HCT116 (cell line): ENCODE data around the gene MAS1. TPM values are rescaled to one million over a fixed set of nuclear protein-coding genes. Genes with fewer than 3 reads are reported as not detected.

ENCODE experiments used
- ATAC-seq: fragments of 200-7000 bp; cut with Tn5 transposase; 2 replicates; pipeline ENCODE4 v1.9.1; 2020; ENCODE audit warnings: mild to moderate bottlenecking, moderate library complexity
- BruUV-seq: library from RNA; stranded (reverse); fragments of 400-500 nt; replicated peaks from 2 replicates; lab custom pipeline; 2021; lab: Mats Ljungman, UMichigan
- CTCF ChIA-PET: fragments of 300-600 bp; sonication (Branson Sonifier 250); formaldehyde crosslinking; loops from one replicate; lab custom pipeline; 2021; ENCODE audit warnings: antibody characterized with exemption; lab: Charles Lee
- POLR2A ChIA-PET: fragments of 300-600, 350-600 bp; sonication (Branson Sonifier 250); formaldehyde crosslinking; loops from one replicate; lab custom pipeline; 2021; ENCODE audit warnings: antibody characterized with exemption; lab: Charles Lee
- RAD21 ChIA-PET, 2 experiments: fragments of 300-600 bp; sonication (Branson Sonifier 250); formaldehyde crosslinking; loops; one replicate each; lab custom pipeline; 2023; ENCODE audit warnings: low total read pairs in 2 of 2; ENCODE audit not compliant: uncharacterized antibody in 2 of 2, unreplicated experiment in 2 of 2, low non-redundant PET in 1 of 2; lab: Charles Lee
- DNase-seq: peaks from one replicate; pipeline ENCODE4 v3.0.0-alpha.2; 2010; ENCODE audit warnings: low read depth, low spot score
- H2AFZ ChIP-seq: fragments of 200-600 bp; shearing (Covaris generic), sonication (generic); 2 replicates; pipeline ENCODE4 v1.6.1; 2017; ENCODE audit warnings: low read depth, mixed run types, mixed read lengths, antibody characterized with exemption, low read length; ENCODE audit not compliant: poor library complexity, severe bottlenecking
- H3K27ac ChIP-seq: 2 replicates; pipeline ENCODE4 v1.5.1; 2012; ENCODE audit warnings: low read depth, low read length
- H3K27me3 ChIP-seq: fragments of 200-600 bp; sonication (generic); 2 replicates; pipeline ENCODE4 v1.6.1; 2016; ENCODE audit warnings: mixed run types, low read length, mixed read lengths; ENCODE audit not compliant: insufficient read depth
- H3K36me3 ChIP-seq, 2 experiments: fragments of 200-500 bp in 1 of 2; fragments of 200-600 bp in 1 of 2; sonication (Bioruptor generic) in 1 of 2; sonication (generic) in 1 of 2; 2 replicates each; pipeline versions ENCODE4 v1.5.1 to v1.6.1; 2014 to 2016; ENCODE audit warnings: low read length in 2 of 2, inconsistent platforms in 1 of 2, mixed read lengths in 1 of 2, mixed run types in 1 of 2; ENCODE audit not compliant: insufficient read depth in 2 of 2, control insufficient read depth in 1 of 2
- H3K4me1 ChIP-seq, 2 experiments: fragments of 200-600 bp in 1 of 2; sonication (generic) in 1 of 2; 2 replicates each; pipeline versions ENCODE4 v1.5.1 to v1.6.1; 2012 to 2017; ENCODE audit warnings: low read length in 2 of 2, inconsistent platforms in 1 of 2, mild to moderate bottlenecking in 1 of 2, mixed read lengths in 1 of 2, mixed run types in 1 of 2, moderate library complexity in 1 of 2; ENCODE audit not compliant: insufficient read depth in 2 of 2, control insufficient read depth in 1 of 2
- H3K4me2 ChIP-seq: fragments of 200-600 bp; sonication (generic); 2 replicates; pipeline ENCODE4 v1.6.1; 2017; ENCODE audit warnings: mixed run types, low read length, mixed read lengths
- H3K4me3 ChIP-seq, 2 experiments: fragments of 200-600 bp in 1 of 2; sonication (generic) in 1 of 2; replicated peaks in 1 of 2; 2 replicates each; pipeline ENCODE4 v1.5.1; 2011 to 2016; ENCODE audit warnings: low read length in 2 of 2, control low read depth in 1 of 2, low read depth in 1 of 2, mild to moderate bottlenecking in 1 of 2, mixed read lengths in 1 of 2, mixed run types in 1 of 2
- H3K79me2 ChIP-seq: fragments of 200-600 bp; sonication (generic); 2 replicates; pipeline ENCODE4 v1.6.1; 2017; ENCODE audit warnings: mild to moderate bottlenecking, mixed run types, low read length, moderate library complexity, mixed read lengths; ENCODE audit not compliant: insufficient read depth
- H3K9ac ChIP-seq: fragments of 200-600 bp; sonication (generic); 2 replicates; pipeline ENCODE4 v1.6.1; 2016; ENCODE audit warnings: low read length, mixed read lengths
- H3K9me2 ChIP-seq: fragments of 200-600 bp; sonication (generic), shearing (Covaris generic); 2 replicates; pipeline ENCODE4 v1.6.1; 2017; ENCODE audit warnings: mixed run types, mild to moderate bottlenecking, moderate library complexity; ENCODE audit not compliant: insufficient read depth
- H3K9me3 ChIP-seq, 2 experiments: fragments of 200-500 bp in 1 of 2; fragments of 200-600 bp in 1 of 2; sonication (Bioruptor generic) in 1 of 2; sonication (generic) in 1 of 2; 2 replicates each; pipeline ENCODE4 v1.6.1; 2014 to 2017; ENCODE audit warnings: low read length in 2 of 2, mixed read lengths in 2 of 2, inconsistent platforms in 1 of 2, low read depth in 1 of 2, mild to moderate bottlenecking in 1 of 2, mixed run types in 1 of 2, moderate library complexity in 1 of 2; ENCODE audit not compliant: control insufficient read depth in 1 of 2, insufficient read depth in 1 of 2
- H4K20me1 ChIP-seq: fragments of 200-600 bp; sonication (generic), shearing (Covaris generic); 2 replicates; pipeline ENCODE4 v1.6.1; 2017; ENCODE audit warnings: mixed run types, mild to moderate bottlenecking, moderate library complexity; ENCODE audit not compliant: insufficient read depth
- ATF3 ChIP-seq: IDR thresholded peaks from 2 replicates; pipeline ENCODE4 v1.6.1; 2012
- CEBPB ChIP-seq: IDR thresholded peaks from 2 replicates; pipeline ENCODE4 v1.6.1; 2012; ENCODE audit warnings: low read depth
- ELF1 ChIP-seq: IDR thresholded peaks from 2 replicates; pipeline ENCODE4 v1.6.1; 2012; ENCODE audit warnings: low read depth, borderline replicate concordance
- EZH2 ChIP-seq: fragments of 200-600 bp; sonication (generic); IDR thresholded peaks from 2 replicates; pipeline ENCODE4 v1.6.1; 2017; ENCODE audit warnings: antibody characterized with exemption, mixed run types
- EZH2phosphoT487 ChIP-seq: fragments of 200-600 bp; IDR thresholded peaks from 2 replicates; pipeline ENCODE4 v1.6.1; 2018; ENCODE audit warnings: antibody characterized with exemption, borderline replicate concordance
- FOSL1 ChIP-seq: IDR thresholded peaks from 2 replicates; pipeline ENCODE4 v1.6.1; 2012; ENCODE audit warnings: low read depth
- POLR2A ChIP-seq: IDR thresholded peaks from 2 replicates; pipeline ENCODE4 v1.7.0; 2011; ENCODE audit warnings: borderline replicate concordance; ENCODE audit not compliant: insufficient read depth, insufficient read length; ENCODE audit errors: extremely low read depth
- POLR2AphosphoS5 ChIP-seq: IDR thresholded peaks from 2 replicates; pipeline ENCODE4 v1.6.1; 2011; ENCODE audit warnings: mild to moderate bottlenecking, low read depth, low read length, moderate library complexity
- RAD21 ChIP-seq: IDR thresholded peaks from 2 replicates; pipeline ENCODE4 v1.6.1; 2012; ENCODE audit warnings: low read depth, mild to moderate bottlenecking
- REST ChIP-seq: IDR thresholded peaks from 2 replicates; pipeline ENCODE4 v1.6.1; 2012; ENCODE audit warnings: low read depth
- SIN3A ChIP-seq: IDR thresholded peaks from 2 replicates; pipeline ENCODE4 v1.6.1; 2012; ENCODE audit warnings: low read depth
- SRF ChIP-seq: IDR thresholded peaks from 2 replicates; pipeline ENCODE4 v1.6.1; 2012; ENCODE audit warnings: low read depth
- YY1 ChIP-seq: IDR thresholded peaks from 2 replicates; pipeline ENCODE4 v1.6.1; 2011; ENCODE audit warnings: low read length, low read depth, moderate library complexity, mild to moderate bottlenecking; ENCODE audit not compliant: insufficient replicate concordance; ENCODE audit errors: extremely low read depth
- ZBTB33 ChIP-seq: IDR thresholded peaks from 2 replicates; pipeline ENCODE4 v1.6.1; 2011; ENCODE audit warnings: mild to moderate bottlenecking, low read length, moderate library complexity; ENCODE audit not compliant: insufficient replicate concordance; ENCODE audit errors: extremely low read depth
- ZFX ChIP-seq: fragments of 450-650 bp; IDR thresholded peaks from 2 replicates; pipeline ENCODE4 v1.6.1; 2017
- ZNF274 ChIP-seq: fragments of 200-500 bp; sonication (Bioruptor generic); IDR thresholded peaks from 2 replicates; pipeline ENCODE4 v1.6.1; 2014; ENCODE audit warnings: mild to moderate bottlenecking, low read depth, low read length, inconsistent platforms
- intact Hi-C: fragments of 100-400 bp; cut with micrococcal nuclease; formaldehyde crosslinking; loops from 2 replicates; pipeline ENCODE4 v1.10.0; 2022
- total RNA-seq: library from RNA; stranded (reverse); gene quantifications from one replicate; pipeline ENCODE4 v1.2.1, GENCODE V29; 2021; ENCODE audit not compliant: unreplicated experiment

The MAS1 gene
- total RNA-seq, 1 experiment from 2014 or later: not detected

DNA sequence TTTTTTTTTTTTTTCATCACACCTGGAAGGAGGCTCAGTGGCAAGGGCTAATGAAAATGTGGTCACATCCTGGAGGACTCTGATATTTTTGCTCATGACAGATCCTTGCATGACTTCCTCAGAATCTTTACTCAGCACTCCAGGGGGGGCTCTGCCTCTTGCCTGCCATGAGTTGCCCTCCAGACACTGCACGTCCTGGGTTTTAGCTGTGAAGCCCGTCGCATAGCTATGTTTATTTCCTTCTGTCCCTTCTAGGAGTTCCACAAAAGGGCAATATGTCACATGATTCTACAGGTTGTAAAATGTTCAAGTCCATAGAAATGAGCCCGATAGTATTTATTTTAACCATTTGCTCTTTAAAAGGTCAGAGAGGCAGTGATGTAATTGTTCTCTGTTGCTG, 18.2 kb downstream of the MAS1 start:
- H3K9ac ChIP-seq: no peak overlapping the region
- intact Hi-C loops: no loop called here
- H3K4me1 ChIP-seq: no peaks in the 10 kb centered on the region
- ChIA-PET RAD21 (no interaction called here), POLR2A (no interaction called here), CTCF (interaction anchor here (0.7 kb wide), 1 partner anchor 115 kb away, joined by 3 read pairs; no protein-coding TSS in a partner anchor)
- peaks cover 20% of the 10 kb centered on the region for H3K27me3 ChIP-seq
- H3K27ac ChIP-seq: no peak overlapping the region
- no peak overlapping the region for H3K4me3 ChIP-seq
- no peak for DNase-seq
- H3K9me2 ChIP-seq: no peaks in the 10 kb centered on the region
- no peaks in the 10 kb centered on the region for H3K79me2 ChIP-seq
- BruUV-seq: no TSS peak
- no peak for ATAC-seq
- no peaks in the 10 kb centered on the region for H3K9me3 ChIP-seq
- TF ChIP-seq ELF1: no peak
- TF ChIP-seq SIN3A: no peak
- no peak for TF ChIP-seq EZH2phosphoT487
- no peak overlapping the region for H2AFZ ChIP-seq
- no peaks in the 10 kb centered on the region for H3K36me3 ChIP-seq
- no peak overlapping the region for H3K4me2 ChIP-seq
- no peaks in the 10 kb centered on the region for H4K20me1 ChIP-seq

- H3K36me3 ChIP-seq: no peaks in the 10 kb centered on the region
- ChIA-PET RAD21 (no interaction called here), POLR2A (no interaction called here), CTCF (no interaction called here)
- H3K9me2 ChIP-seq: no peaks in the 10 kb centered on the region
- H3K4me3 ChIP-seq: no peak overlapping the region
- H4K20me1 ChIP-seq: no peaks in the 10 kb centered on the region
- H2AFZ ChIP-seq: no peak overlapping the region
- H3K9me3 ChIP-seq: no peaks in the 10 kb centered on the region
- DNase-seq: no peak
- no peak overlapping the region for H3K9ac ChIP-seq
- no peak overlapping the region for H3K27ac ChIP-seq
- peaks cover 20% of the 10 kb centered on the region for H3K27me3 ChIP-seq
- intact Hi-C loops: no loop called here
- BruUV-seq: no TSS peak
- no peaks in the 10 kb centered on the region for H3K4me1 ChIP-seq
- TF ChIP-seq EZH2phosphoT487 (no peak), CEBPB (no peak), ZBTB33 (no peak), ELF1 (no peak), POLR2AphosphoS5 (no peak), RAD21 (no peak), YY1 (no peak), FOSL1 (no peak), EZH2 (no peak), SRF (no peak), ZNF274 (no peak), REST (no peak), POLR2A (no peak), ZFX (no peak), SIN3A (no peak), ATF3 (no peak)
- ATAC-seq: no peak
- H3K4me2 ChIP-seq: no peak overlapping the region
- H3K79me2 ChIP-seq: no peaks in the 10 kb centered on the region
Measured at GRCh38 chr6:159910342-159910741, 19.6 kb downstream of the MAS1 start.
